HepG2 (cell line): Measurements from ENCODE around the gene IL1R1. TPM values are rescaled to one million over a fixed set of nuclear protein-coding genes. Genes with fewer than 3 reads are reported as not detected.

Source experiments
- ATAC-seq: fragments of 200-7000 bp; cut with Tn5 transposase; 3 replicates; pipeline ENCODE4 v1.9.1; 2020; ENCODE audit warnings: mild to moderate bottlenecking, moderate library complexity
- BruUV-seq: library from RNA; stranded (reverse); fragments of 400-500 nt; replicated peaks from 2 replicates; lab custom pipeline; 2021; lab: Mats Ljungman, UMichigan
- CTCF ChIA-PET: fragments of 300-600 bp; formaldehyde crosslinking; extraction: SDS; loops from one replicate; lab custom pipeline; 2021; ENCODE audit warnings: low total read pairs, inconsistent platforms, low intra/inter-chr PET ratio; lab: Yijun Ruan, JAX
- POLR2A ChIA-PET: fragments of 350-600 bp; sonication (Branson Sonifier 250); formaldehyde crosslinking; loops from one replicate; lab custom pipeline; 2020; ENCODE audit warnings: antibody characterized with exemption, inconsistent platforms; lab: Yijun Ruan, JAX
- DNase-seq: peaks from one replicate; pipeline ENCODE4 v3.0.0-alpha.2; 2015; ENCODE audit warnings: low spot score
- FAIRE-seq: peaks from 3 replicates; lab custom pipeline; 2011; peaks lifted over from hg19 to GRCh38; lab: Jason Lieb, UNC
- H2AFZ ChIP-seq: one replicate; pipeline ENCODE4 v1.6.1; 2011; ENCODE audit warnings: low read length, inconsistent platforms
- H3K27ac ChIP-seq: fragments of 300-600 bp; 3 replicates; pipeline ENCODE4 v1.8.0; 2011; ENCODE audit warnings: mixed run types, mild to moderate bottlenecking, mixed read lengths, low read length, inconsistent platforms; ENCODE audit not compliant: insufficient read depth; ENCODE audit errors: extremely low read length
- H3K27me3 ChIP-seq, 2 experiments: fragments of 200-600 bp in 1 of 2; 2 replicates in 1 of 2; 3 replicates in 1 of 2; pipeline versions ENCODE4 v1.6.0 to v1.8.0; 2011; ENCODE audit warnings: low read length in 2 of 2, mild to moderate bottlenecking in 2 of 2, moderate library complexity in 2 of 2, inconsistent platforms in 1 of 2; ENCODE audit not compliant: insufficient read depth in 2 of 2, control insufficient read depth in 1 of 2
- H3K36me3 ChIP-seq, 2 experiments: fragments of 200-600 bp in 1 of 2; replicated peaks in 1 of 2; 2 replicates in 1 of 2; 3 replicates in 1 of 2; pipeline versions ENCODE4 v1.5.1 to v1.8.0; 2011; ENCODE audit warnings: low read length in 2 of 2, inconsistent platforms in 1 of 2; ENCODE audit not compliant: insufficient read depth in 2 of 2, control insufficient read depth in 1 of 2
- H3K4me1 ChIP-seq: 2 replicates; pipeline ENCODE4 v1.5.1; 2012; ENCODE audit warnings: low read length, inconsistent platforms; ENCODE audit not compliant: insufficient read depth
- H3K4me2 ChIP-seq: 2 replicates; pipeline ENCODE4 v1.6.0; 2011; ENCODE audit warnings: low read depth, low read length, inconsistent platforms
- H3K4me3 ChIP-seq, 3 experiments: fragments of 200-600 bp in 1 of 3; sonication (generic), shearing (Covaris generic) in 1 of 3; replicated peaks in 1 of 3; 2 replicates each; pipeline ENCODE4 v1.5.1; 2011 to 2016; ENCODE audit warnings: low read length in 3 of 3, inconsistent platforms in 2 of 3, low read depth in 2 of 3, mild to moderate bottlenecking in 2 of 3, control low read depth in 1 of 3, mixed read lengths in 1 of 3; ENCODE audit not compliant: insufficient read depth in 1 of 3
- H3K79me2 ChIP-seq: one replicate; pipeline ENCODE4 v1.6.1; 2011; ENCODE audit warnings: low read length, inconsistent platforms; ENCODE audit not compliant: insufficient read depth
- H3K9ac ChIP-seq: 2 replicates; pipeline ENCODE4 v1.6.0; 2011; ENCODE audit warnings: mild to moderate bottlenecking, low read depth, low read length, inconsistent platforms; ENCODE audit not compliant: insufficient read depth
- H3K9me3 ChIP-seq: 2 replicates; pipeline ENCODE4 v1.5.1; 2012; ENCODE audit warnings: mild to moderate bottlenecking, low read length
- H4K20me1 ChIP-seq: 2 replicates; pipeline ENCODE4 v1.6.0; 2011; ENCODE audit warnings: inconsistent platforms, mild to moderate bottlenecking, low read length, moderate library complexity; ENCODE audit not compliant: insufficient read depth
- XBP1 ChIP-seq: sonication (generic); formaldehyde crosslinking; IDR thresholded peaks from 2 replicates; pipeline ENCODE4 v1.5.0; 2020; ENCODE audit warnings: missing genetic modification reagents
- ZMYM4 ChIP-seq: sonication (generic); formaldehyde crosslinking; IDR thresholded peaks from 2 replicates; pipeline ENCODE4 v1.8.1; 2023; ENCODE audit warnings: mild to moderate bottlenecking, missing genetic modification reagents
- ZNF782 ChIP-seq: sonication (generic); formaldehyde crosslinking; IDR thresholded peaks from 2 replicates; pipeline ENCODE4 v1.4.0; 2020; ENCODE audit warnings: missing genetic modification reagents, mild to moderate bottlenecking, borderline replicate concordance
- WGBS: methylation state at CpG from one replicate; pipeline ENCODE4 v1.1.6; 2017; ENCODE audit warnings: low lambda C conversion rate; 5-methylcytosine and 5-hydroxymethylcytosine counted together
- in situ Hi-C: cut with HindIII; loops from 2 replicates; pipeline ENCODE4 v1.10.0; 2017; ENCODE audit warnings: low pct_unique_long_range_greater_than_20kb; ENCODE audit not compliant: extremely low pct_ligation_motif_present
- intact Hi-C: fragments of 100-400 bp; cut with micrococcal nuclease; formaldehyde crosslinking; loops from one replicate; pipeline ENCODE4 v1.10.0; 2022; ENCODE audit not compliant: unreplicated experiment
- polyA plus RNA-seq, 8 experiments: library from polyadenylated mRNA; depleted of rRNA in 3 of 8; stranded (reverse) in 7 of 8; unstranded in 1 of 8; fragments of >200 nt; fragmentation: Illumina TruSeq in 4 of 8; extraction: Trizol in 4 of 8; gene quantifications; 2 replicates each; pipeline versions ENCODE4 v1.2.1 to v1.2.3, GENCODE V29; 2011 to 2016; ENCODE audit warnings: low read depth in 4 of 8, missing spikeins in 1 of 8, mixed read lengths in 1 of 8; ENCODE audit not compliant: insufficient read depth in 1 of 8
- total RNA-seq, 5 experiments: library from RNA; depleted of rRNA; stranded (reverse); fragments of >200 nt; fragmentation: Illumina TruSeq; extraction: Trizol; gene quantifications; 2 replicates each; pipeline ENCODE4 v1.2.3, GENCODE V29; 2016; ENCODE audit warnings: low read depth in 1 of 5
- TF ChIP-seq, protein P1 (sequence below): sonication (generic); formaldehyde crosslinking; IDR thresholded peaks from 2 replicates; pipeline ENCODE4 v1.5.1; 2020; ENCODE audit warnings: mild to moderate bottlenecking, missing genetic modification reagents, moderate library complexity

Gene IL1R1
- total and polyA plus RNA-seq, 2 of the 13 experiments (the other 11 are each of a cell fraction or from before 2014, with no cell fraction given) = 38.0 to 93.1 TPM

DNA sequence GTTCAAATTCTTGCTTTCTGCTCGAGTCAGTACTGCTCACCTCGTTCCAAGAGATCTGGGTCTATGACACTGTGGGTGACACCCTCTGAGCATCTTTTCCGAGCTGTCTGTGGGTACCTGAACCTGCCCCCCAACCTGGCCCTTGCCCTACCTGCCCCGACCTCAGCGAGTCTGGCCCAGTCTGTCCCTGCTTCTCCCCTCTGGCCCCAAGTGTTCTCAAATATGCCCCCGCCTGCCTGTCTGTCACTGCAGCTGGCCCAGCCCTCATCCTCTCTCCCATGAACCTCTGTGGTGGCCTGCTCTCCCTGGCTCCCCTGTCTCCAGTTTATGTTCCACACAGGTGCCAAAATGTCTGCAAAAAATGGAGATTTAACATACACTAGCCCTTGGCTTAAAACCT is 11.8 kb downstream of the IL1R1 start:
- H3K27ac ChIP-seq = peak overlapping the region; percentile 80
- BruUV-seq = no TSS peak
- no peak overlapping the region for H3K9ac ChIP-seq
- H3K36me3 ChIP-seq = peaks cover 21 to 74% of the 10 kb centered on the region in 2 experiments
- H3K4me3 ChIP-seq = no peak overlapping the region
- intact Hi-C loops = no loop called here
- CTCF ChIA-PET = no interaction called here
- peaks cover 95% of the 10 kb centered on the region for H3K4me1 ChIP-seq
- H3K9me3 ChIP-seq = no peaks in the 10 kb centered on the region
- H3K27me3 ChIP-seq = no peaks in the 10 kb centered on the region
- TF ChIP-seq, protein P1, sequence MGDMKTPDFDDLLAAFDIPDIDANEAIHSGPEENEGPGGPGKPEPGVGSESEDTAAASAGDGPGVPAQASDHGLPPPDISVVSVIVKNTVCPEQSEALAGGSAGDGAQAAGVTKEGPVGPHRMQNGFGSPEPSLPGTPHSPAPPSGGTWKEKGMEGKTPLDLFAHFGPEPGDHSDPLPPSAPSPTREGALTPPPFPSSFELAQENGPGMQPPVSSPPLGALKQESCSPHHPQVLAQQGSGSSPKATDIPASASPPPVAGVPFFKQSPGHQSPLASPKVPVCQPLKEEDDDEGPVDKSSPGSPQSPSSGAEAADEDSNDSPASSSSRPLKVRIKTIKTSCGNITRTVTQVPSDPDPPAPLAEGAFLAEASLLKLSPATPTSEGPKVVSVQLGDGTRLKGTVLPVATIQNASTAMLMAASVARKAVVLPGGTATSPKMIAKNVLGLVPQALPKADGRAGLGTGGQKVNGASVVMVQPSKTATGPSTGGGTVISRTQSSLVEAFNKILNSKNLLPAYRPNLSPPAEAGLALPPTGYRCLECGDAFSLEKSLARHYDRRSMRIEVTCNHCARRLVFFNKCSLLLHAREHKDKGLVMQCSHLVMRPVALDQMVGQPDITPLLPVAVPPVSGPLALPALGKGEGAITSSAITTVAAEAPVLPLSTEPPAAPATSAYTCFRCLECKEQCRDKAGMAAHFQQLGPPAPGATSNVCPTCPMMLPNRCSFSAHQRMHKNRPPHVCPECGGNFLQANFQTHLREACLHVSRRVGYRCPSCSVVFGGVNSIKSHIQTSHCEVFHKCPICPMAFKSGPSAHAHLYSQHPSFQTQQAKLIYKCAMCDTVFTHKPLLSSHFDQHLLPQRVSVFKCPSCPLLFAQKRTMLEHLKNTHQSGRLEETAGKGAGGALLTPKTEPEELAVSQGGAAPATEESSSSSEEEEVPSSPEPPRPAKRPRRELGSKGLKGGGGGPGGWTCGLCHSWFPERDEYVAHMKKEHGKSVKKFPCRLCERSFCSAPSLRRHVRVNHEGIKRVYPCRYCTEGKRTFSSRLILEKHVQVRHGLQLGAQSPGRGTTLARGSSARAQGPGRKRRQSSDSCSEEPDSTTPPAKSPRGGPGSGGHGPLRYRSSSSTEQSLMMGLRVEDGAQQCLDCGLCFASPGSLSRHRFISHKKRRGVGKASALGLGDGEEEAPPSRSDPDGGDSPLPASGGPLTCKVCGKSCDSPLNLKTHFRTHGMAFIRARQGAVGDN (CRISPR knock-in tag) = peak; percentile 64
- TF ChIP-seq XBP1 (CRISPR knock-in tag) = no peak
- 0 out of 2 replicates have a peak, but pooled peaks have one; percentile 3 for TF ChIP-seq ZMYM4 (CRISPR knock-in tag)
- 0 out of 2 replicates have a peak, but pooled peaks have one; percentile 34 for TF ChIP-seq ZNF782 (CRISPR knock-in tag)
- TF ChIP-seq, all 625 proteins: peak for 3
- in situ Hi-C loops = no loop called here
- WGBS = 94% methylated on average over 6 of the region's 6 CpGs
- ATAC-seq = no peak
- POLR2A ChIA-PET = interaction anchor here (2.1 to 6.7 kb wide), 6 partner anchors 11 to 121 kb away, joined by 10 to 128 read pairs (median 22); partner anchors contain the start of gene IL1R1
- peaks cover 49% of the 10 kb centered on the region for H3K79me2 ChIP-seq
- FAIRE-seq = no peak
- no peak overlapping the region for H3K4me2 ChIP-seq
- H4K20me1 ChIP-seq = no peaks in the 10 kb centered on the region
- DNase-seq = no peak
- no peak overlapping the region for H2AFZ ChIP-seq
